Neural progenitor cell (in vitro differentiated cells): ENCODE data around the gene GNAS-AS1.

ENCODE experiments used
- CTCF ChIP-seq: fragments of 200-600 bp; sonication (generic); IDR thresholded peaks from 2 replicates; pipeline ENCODE4 v1.5.1; 2017; ENCODE audit warnings: antibody characterized with exemption, mild to moderate bottlenecking
- EZH2 ChIP-seq: fragments of 200-600 bp; sonication (generic); IDR thresholded peaks from 2 replicates; pipeline ENCODE4 v1.6.1; 2017; ENCODE audit warnings: antibody characterized with exemption, mild to moderate bottlenecking, moderate library complexity

- no peak for TF ChIP-seq CTCF
- TF ChIP-seq EZH2, result no peak
Measured at GRCh38 chr20:58835231-58835630, 15.5 kb downstream of the GNAS-AS1 start.
